ENCODE data around the gene KCNT1.

DNA sequence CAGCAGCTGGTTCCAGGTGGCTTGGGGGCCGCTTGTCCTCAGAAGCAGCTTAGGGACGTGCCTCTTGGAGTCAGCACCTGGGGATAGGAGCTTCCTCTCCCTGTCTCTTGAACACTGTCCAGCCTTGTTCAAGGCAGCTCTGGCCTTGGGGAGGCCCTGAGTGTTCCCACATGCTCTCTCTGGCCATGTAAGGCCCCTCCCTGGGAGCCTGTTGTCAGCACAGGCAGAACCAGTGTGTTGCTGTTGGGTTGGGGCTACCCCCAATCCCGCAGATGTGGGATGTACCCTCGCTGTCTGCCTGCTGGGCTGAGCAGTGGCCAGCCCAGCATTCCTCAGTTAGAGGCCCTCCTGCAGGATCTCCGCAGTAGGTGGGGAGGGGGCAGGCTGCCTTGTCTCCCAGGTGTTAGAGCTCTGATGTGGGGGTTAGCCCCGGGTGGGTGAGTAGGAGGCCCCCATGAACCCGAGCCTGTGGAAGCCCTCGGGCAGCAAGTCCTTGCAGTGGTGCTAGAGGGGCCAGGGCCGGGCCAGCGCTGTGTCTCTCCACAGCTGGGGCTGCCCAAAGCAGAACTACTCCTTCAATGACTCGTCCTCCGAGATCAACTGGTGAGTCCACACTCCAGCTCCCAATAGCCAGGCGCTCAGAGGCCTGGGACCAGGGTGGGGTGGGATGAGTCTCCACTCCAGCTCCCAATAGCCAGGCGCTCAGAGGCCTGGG, 51.6 kb downstream of the KCNT1 start:
- TF ChIP-seq, protein P1, sequence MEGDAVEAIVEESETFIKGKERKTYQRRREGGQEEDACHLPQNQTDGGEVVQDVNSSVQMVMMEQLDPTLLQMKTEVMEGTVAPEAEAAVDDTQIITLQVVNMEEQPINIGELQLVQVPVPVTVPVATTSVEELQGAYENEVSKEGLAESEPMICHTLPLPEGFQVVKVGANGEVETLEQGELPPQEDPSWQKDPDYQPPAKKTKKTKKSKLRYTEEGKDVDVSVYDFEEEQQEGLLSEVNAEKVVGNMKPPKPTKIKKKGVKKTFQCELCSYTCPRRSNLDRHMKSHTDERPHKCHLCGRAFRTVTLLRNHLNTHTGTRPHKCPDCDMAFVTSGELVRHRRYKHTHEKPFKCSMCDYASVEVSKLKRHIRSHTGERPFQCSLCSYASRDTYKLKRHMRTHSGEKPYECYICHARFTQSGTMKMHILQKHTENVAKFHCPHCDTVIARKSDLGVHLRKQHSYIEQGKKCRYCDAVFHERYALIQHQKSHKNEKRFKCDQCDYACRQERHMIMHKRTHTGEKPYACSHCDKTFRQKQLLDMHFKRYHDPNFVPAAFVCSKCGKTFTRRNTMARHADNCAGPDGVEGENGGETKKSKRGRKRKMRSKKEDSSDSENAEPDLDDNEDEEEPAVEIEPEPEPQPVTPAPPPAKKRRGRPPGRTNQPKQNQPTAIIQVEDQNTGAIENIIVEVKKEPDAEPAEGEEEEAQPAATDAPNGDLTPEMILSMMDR (conservative IDR thresholded peaks at IDR 0.05; ENCODE audit: low read depth, low read length) = no peak
- TF ChIP-seq EZH2 (IDR thresholded peaks at IDR 0.05; ENCODE audit: borderline replicate concordance, low read depth, low read length, poor library complexity, severe bottlenecking) = no peak
